Ovary (tissue), 9 donors: ENCODE results near the gene CEP72. TPM values are rescaled to one million over a fixed set of nuclear protein-coding genes. Genes with fewer than 3 reads are reported as not detected.

Experiments used
- DNase-seq, 5 donors: peaks; one replicate each; pipeline ENCODE4 v3.0.0-alpha.2; 2019 to 2020
- H3K27ac ChIP-seq, 2 donors: fragments of 200-600 bp; one replicate each; pipeline versions ENCODE4 v1.5.1 to v1.8.0; 2019 to 2022
- H3K27me3 ChIP-seq: fragments of 200-600 bp; one replicate; pipeline ENCODE4 v1.8.0; 2022
- H3K36me3 ChIP-seq: fragments of 200-600 bp; sonication (generic); one replicate; pipeline ENCODE4 v1.5.1; 2019
- H3K4me1 ChIP-seq: one replicate; pipeline ENCODE4 v1.8.1; 2013; ENCODE audit warnings: mild to moderate bottlenecking, moderate library complexity; ENCODE audit not compliant: insufficient read depth
- H3K4me3 ChIP-seq: fragments of 200-600 bp; sonication (generic); one replicate; pipeline ENCODE4 v1.5.1; 2017
- H3K9me3 ChIP-seq, 2 donors: fragments of 200-600 bp in 1 of 2; sonication (generic) in 1 of 2; one replicate each; pipeline versions ENCODE4 v1.5.1 to v1.8.1; 2013 to 2019; ENCODE audit warnings: mild to moderate bottlenecking in 1 of 2, moderate library complexity in 1 of 2
- CTCF ChIP-seq, 3 donors: fragments of 450-650 bp in 2 of 3; fragments of 200-600 bp in 1 of 3; IDR thresholded peaks; one replicate each; pipeline versions ENCODE4 v1.5.1 to v1.8.0; 2016 to 2022; ENCODE audit warnings: antibody characterized with exemption in 3 of 3, mild to moderate bottlenecking in 1 of 3
- EP300 ChIP-seq: sonication (generic); formaldehyde crosslinking; IDR thresholded peaks from one replicate; pipeline ENCODE4 v1.6.1; 2017; ENCODE audit warnings: antibody characterized with exemption
- POLR2A ChIP-seq: fragments of 450-650 bp; IDR thresholded peaks from one replicate; pipeline ENCODE4 v1.6.1; 2017; ENCODE audit warnings: antibody characterized with exemption, mild to moderate bottlenecking, moderate library complexity
- WGBS, 3 donors: extraction: QIAGEN DNeasy Blood & Tissue Kit in 1 of 3; methylation state at CpG; one replicate each; pipeline versions ENCODE4 v1.1.5 to v1.1.7; 2013 to 2017; 5-methylcytosine and 5-hydroxymethylcytosine counted together
- intact Hi-C, 4 donors: fragments of 100-400 bp; cut with DNase I; formaldehyde crosslinking; loops; one replicate each; pipeline versions ENCODE4 v1.11.0 to v1.15.1; 2022 to 2023
- polyA plus RNA-seq, 2 donors: library from polyadenylated mRNA; stranded (reverse); fragments of 200-250 nt in 1 of 2; fragments of 350-450 nt in 1 of 2; fragmentation: Illumina TruSeq in 1 of 2; extraction: RNeasy Lipid Tissue Mini Kit (QIAGEN cat#74804) in 1 of 2; gene quantifications; one replicate each; pipeline ENCODE4 v1.2.3, GENCODE V29; 2013 to 2014
- total RNA-seq, 7 donors: library from RNA; depleted of rRNA in 2 of 7; stranded (reverse); fragments of >200 nt in 2 of 7; fragmentation: NEBNext Ultra II Directional in 3 of 7; extraction: Animal tissue kit (Norgen Biotek cat#: 25700) in 3 of 7; gene quantifications; one replicate each; pipeline versions ENCODE4 v1.1.0 to v1.2.4, GENCODE V29; 2016 to 2023
- donor health status: DM: no; HTN: no; CAD: no; lungs with moderate emphysema.
- donor health status: DM: no; HTN: no; CAD: no.
- donor health status: Bipolar disorder and iron deficiency.
- donor health status: DM: yes; HTN: yes; CAD: no.
- donor health status: DM: no; HTN: no; CAD: no.
- donor health status: DM: yes; HTN: yes; CAD: no.

CEP72 gene
- total and polyA plus RNA-seq, 9 donors = 1.6 to 11.2 (median 7.7) TPM

- Histone ChIP-seq H3K36me3 (no peaks in the 10 kb centered on the region), H3K4me1 (no peaks in the 10 kb centered on the region), H3K27me3 (no peaks in the 10 kb centered on the region), H3K27ac (no peak overlapping the region), H3K9me3 (no peaks in the 10 kb centered on the region), H3K4me3 (no peak overlapping the region)
- peak in 2 of 5 donors; percentile 6 to 7 for DNase-seq
- intact Hi-C loops = no loop called here
- TF ChIP-seq EP300 = no peak
- no peak for TF ChIP-seq POLR2A
- no peak for TF ChIP-seq CTCF (IDR thresholded peaks at IDR 0.05)
- 95 to 96% (median 95%) methylated on average over 20 of the region's 20 CpGs for WGBS, 3 donors
Measured at GRCh38 chr5:620152-620551, 8.0 kb downstream of the CEP72 start.

- no peak for TF ChIP-seq EP300
- TF ChIP-seq POLR2A = no peak
- no peak for TF ChIP-seq CTCF (IDR thresholded peaks at IDR 0.05)
- WGBS, 3 donors = 88 to 95% (median 89%) methylated on average over 8 of the region's 8 CpGs
- Histone ChIP-seq H3K36me3 (no peaks in the 10 kb centered on the region), H3K9me3 (no peaks in the 10 kb centered on the region), H3K27ac (no peak overlapping the region), H3K27me3 (no peaks in the 10 kb centered on the region), H3K4me1 (no peaks in the 10 kb centered on the region), H3K4me3 (no peak overlapping the region)
- intact Hi-C loops = no loop called here
- DNase-seq = peak in 2 of 5 donors; percentile 3 to 17
Measured at GRCh38 chr5:620586-621180, 8.5 kb downstream of the CEP72 start.

- Histone ChIP-seq H3K9me3 (no peaks in the 10 kb centered on the region), H3K27me3 (no peaks in the 10 kb centered on the region), H3K27ac (no peak overlapping the region), H3K36me3 (no peaks in the 10 kb centered on the region), H3K4me1 (no peaks in the 10 kb centered on the region), H3K4me3 (no peak overlapping the region)
- intact Hi-C loops = no loop called here
- DNase-seq = peak in 2 of 5 donors; percentile 4 to 25
- TF ChIP-seq EP300 = no peak
- no peak for TF ChIP-seq POLR2A
- TF ChIP-seq CTCF (IDR thresholded peaks at IDR 0.05) = no peak
- WGBS, 3 donors = 91 to 95% (median 94%) methylated on average over 16 of the region's 16 CpGs
Measured at GRCh38 chr5:621341-621761, 9.2 kb downstream of the CEP72 start.

GRCh38 chr5:622359-622758, 10.2 kb downstream of the CEP72 start:
- Histone ChIP-seq H3K9me3 (no peaks in the 10 kb centered on the region), H3K4me3 (no peak overlapping the region), H3K4me1 (no peaks in the 10 kb centered on the region), H3K27me3 (no peaks in the 10 kb centered on the region), H3K27ac (no peak overlapping the region), H3K36me3 (no peaks in the 10 kb centered on the region)
- peak in 2 of 5 donors; percentile 11 to 17 for DNase-seq
- intact Hi-C loops = no loop called here
- TF ChIP-seq EP300 = no peak
- TF ChIP-seq POLR2A = no peak
- TF ChIP-seq CTCF (IDR thresholded peaks at IDR 0.05) = no peak
- 90 to 93% (median 93%) methylated on average over 9 of the region's 9 CpGs for WGBS, 3 donors
